Epithelial cell of prostate (primary cell): ENCODE measurements around the gene CSRNP2.
"Not testable (repeated sequence)": the region's sequence is repeated elsewhere in the genome, so short reads cannot be mapped to it uniquely, and the experiment has no call there.

Experiments used
- DNase-seq: peaks from one replicate; pipeline ENCODE4 v3.0.0-alpha.2; 2011; ENCODE audit warnings: low read depth, low spot score
- H3K27ac ChIP-seq: fragments of 450-650 bp; 2 replicates; pipeline ENCODE4 v1.5.1; 2017; ENCODE audit warnings: mild to moderate bottlenecking

Gene CSRNP2

GRCh38 chr12:51033457-51034089, 49.8 kb downstream of the CSRNP2 start:
- no peak overlapping the region for H3K27ac ChIP-seq
- DNase-seq: no peak

GRCh38 chr12:51033048-51033447, 50.3 kb downstream of the CSRNP2 start:
- no peak overlapping the region for H3K27ac ChIP-seq
- no peak for DNase-seq

- DNase-seq: no peak
- peak overlapping the region; percentile 44 for H3K27ac ChIP-seq
These were observed 54.6 kb downstream of the CSRNP2 start for GRCh38 chr12:51028813-51029150.

GRCh38 chr12:51028126-51028812, 55.1 kb downstream of the CSRNP2 start:
- H3K27ac ChIP-seq: peak overlapping the region; percentile 44
- no peak for DNase-seq

GRCh38 chr12:51027342-51027835, 56.0 kb downstream of the CSRNP2 start:
- DNase-seq: no peak
- H3K27ac ChIP-seq: no peak overlapping the region

- peak within 1 kb of the TSS; percentile 94 for H3K27ac ChIP-seq
- peak; percentile 75 for DNase-seq
These were observed 57.4 kb downstream of the CSRNP2 start, which contains the start of gene SLC11A2 for GRCh38 chr12:51025836-51026638. TSS of gene SLC11A2 (minus strand) at chr12:51026384. CDS start at chr12:51010728, 15,656 bp downstream.

GRCh38 chr12:51025338-51025835, 58.0 kb downstream of the CSRNP2 start:
- peak overlapping the region; percentile 94 for H3K27ac ChIP-seq
- DNase-seq: no peak

GRCh38 chr12:51023625-51024382, 59.6 kb downstream of the CSRNP2 start:
- peak overlapping the region; percentile 94 for H3K27ac ChIP-seq
- DNase-seq: no peak

- H3K27ac ChIP-seq: no peak overlapping the region
- no peak for DNase-seq
These were observed 61.7 kb downstream of the CSRNP2 start for GRCh38 chr12:51021694-51022093.

GRCh38 chr12:51020448-51021182, 62.8 kb downstream of the CSRNP2 start:
- no peak overlapping the region for H3K27ac ChIP-seq
- no peak for DNase-seq

- DNase-seq: no peak
- H3K27ac ChIP-seq: no peak overlapping the region
These were observed 63.5 kb downstream of the CSRNP2 start for GRCh38 chr12:51019927-51020326.

GRCh38 chr12:51018956-51019355, 64.4 kb downstream of the CSRNP2 start:
- no peak for DNase-seq
- H3K27ac ChIP-seq: no peak overlapping the region

GRCh38 chr12:51017452-51017851, 65.9 kb downstream of the CSRNP2 start:
- no peak for DNase-seq
- no peak overlapping the region for H3K27ac ChIP-seq

- not testable (repeated sequence) for H3K27ac ChIP-seq, DNase-seq
These were observed 68.9 kb downstream of the CSRNP2 start for GRCh38 chr12:51014467-51014866.

GRCh38 chr12:51013441-51013840, 70.0 kb downstream of the CSRNP2 start:
- H3K27ac ChIP-seq: peak overlapping the region; percentile 2
- no peak for DNase-seq

GRCh38 chr12:51012570-51013236, 70.7 kb downstream of the CSRNP2 start:
- H3K27ac ChIP-seq: peak overlapping the region; percentile 2
- DNase-seq: no peak

- no peak overlapping the region for H3K27ac ChIP-seq
- DNase-seq: no peak
These were observed 71.4 kb downstream of the CSRNP2 start for GRCh38 chr12:51011955-51012354.
